ENCODE data around the gene RARA. TPM values are rescaled to one million over a fixed set of nuclear protein-coding genes. Genes with fewer than 3 reads are reported as not detected.

Gene RARA
- polyA plus RNA-seq, 1 experiment, result 4.9 TPM

DNA sequence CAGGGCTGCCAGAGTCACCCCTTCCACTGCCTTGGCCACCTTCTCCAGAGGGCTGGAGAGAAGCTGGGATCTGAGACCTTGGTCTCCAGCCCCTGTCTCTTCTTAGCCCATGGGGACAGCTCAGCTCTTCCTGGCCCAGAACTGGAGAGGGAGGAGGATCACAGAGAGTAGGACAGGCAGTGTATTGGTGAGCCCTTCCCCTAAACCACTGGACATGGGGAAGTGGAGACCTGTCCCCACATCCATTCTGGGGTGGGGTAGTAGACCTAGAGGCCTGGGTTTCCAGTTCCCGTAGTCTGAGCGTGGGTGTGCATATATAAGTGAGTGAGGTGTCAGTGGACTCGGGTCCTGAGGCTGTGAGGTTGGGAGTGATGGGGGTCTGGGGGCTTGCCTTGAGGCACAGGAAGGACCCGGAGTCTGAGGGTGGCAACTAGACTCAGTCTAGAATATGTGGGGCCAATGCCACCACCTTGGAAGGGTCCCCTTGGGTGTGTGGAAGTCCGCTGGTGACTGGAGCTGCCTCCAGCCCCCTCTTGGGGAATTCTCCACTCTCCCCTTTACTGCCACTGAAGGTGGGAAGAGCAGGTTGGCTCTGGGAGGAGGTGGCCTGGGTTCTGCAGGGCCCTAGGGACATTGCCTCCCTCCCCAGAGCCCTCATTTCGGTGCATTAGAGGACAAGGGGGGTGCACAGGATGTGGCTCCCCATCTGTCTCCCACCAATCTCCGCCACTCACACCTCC is 35.6 kb downstream of the RARA start:
- CTCF ChIA-PET, result interaction anchor here (1.8 to 1.9 kb wide), 2 partner anchors 10 to 42 kb away, joined by 7 to 9 read pairs; no protein-coding TSS in a partner anchor
- Histone ChIP-seq H3K27me3 (ENCODE audit: control insufficient read depth, insufficient read depth, low read length) (no peaks in the 10 kb centered on the region), H3K4me3 (ENCODE audit: low read depth, low read length) (peak overlapping the region; percentile 79), H3K9me3 (ENCODE audit: control insufficient read depth, insufficient read depth, low read length) (no peaks in the 10 kb centered on the region; the same call in 1 of the 2 replicates), H3K27ac (ENCODE audit: low read depth, low read length) (peak overlapping the region; percentile 61)
- POLR2A ChIA-PET, result interaction anchor here (0.7 to 1.9 kb wide), 4 partner anchors 32 to 1344 kb away, joined by 3 to 8 read pairs (median 6); partner anchors contain the start of gene EIF1
- TF ChIP-seq, protein P1, sequence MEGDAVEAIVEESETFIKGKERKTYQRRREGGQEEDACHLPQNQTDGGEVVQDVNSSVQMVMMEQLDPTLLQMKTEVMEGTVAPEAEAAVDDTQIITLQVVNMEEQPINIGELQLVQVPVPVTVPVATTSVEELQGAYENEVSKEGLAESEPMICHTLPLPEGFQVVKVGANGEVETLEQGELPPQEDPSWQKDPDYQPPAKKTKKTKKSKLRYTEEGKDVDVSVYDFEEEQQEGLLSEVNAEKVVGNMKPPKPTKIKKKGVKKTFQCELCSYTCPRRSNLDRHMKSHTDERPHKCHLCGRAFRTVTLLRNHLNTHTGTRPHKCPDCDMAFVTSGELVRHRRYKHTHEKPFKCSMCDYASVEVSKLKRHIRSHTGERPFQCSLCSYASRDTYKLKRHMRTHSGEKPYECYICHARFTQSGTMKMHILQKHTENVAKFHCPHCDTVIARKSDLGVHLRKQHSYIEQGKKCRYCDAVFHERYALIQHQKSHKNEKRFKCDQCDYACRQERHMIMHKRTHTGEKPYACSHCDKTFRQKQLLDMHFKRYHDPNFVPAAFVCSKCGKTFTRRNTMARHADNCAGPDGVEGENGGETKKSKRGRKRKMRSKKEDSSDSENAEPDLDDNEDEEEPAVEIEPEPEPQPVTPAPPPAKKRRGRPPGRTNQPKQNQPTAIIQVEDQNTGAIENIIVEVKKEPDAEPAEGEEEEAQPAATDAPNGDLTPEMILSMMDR (IDR thresholded peaks at IDR 0.05; ENCODE audit: low read depth, low read length), result no peak
- DNase-seq (ENCODE audit: low read depth, low spot score), result no peak

DNA sequence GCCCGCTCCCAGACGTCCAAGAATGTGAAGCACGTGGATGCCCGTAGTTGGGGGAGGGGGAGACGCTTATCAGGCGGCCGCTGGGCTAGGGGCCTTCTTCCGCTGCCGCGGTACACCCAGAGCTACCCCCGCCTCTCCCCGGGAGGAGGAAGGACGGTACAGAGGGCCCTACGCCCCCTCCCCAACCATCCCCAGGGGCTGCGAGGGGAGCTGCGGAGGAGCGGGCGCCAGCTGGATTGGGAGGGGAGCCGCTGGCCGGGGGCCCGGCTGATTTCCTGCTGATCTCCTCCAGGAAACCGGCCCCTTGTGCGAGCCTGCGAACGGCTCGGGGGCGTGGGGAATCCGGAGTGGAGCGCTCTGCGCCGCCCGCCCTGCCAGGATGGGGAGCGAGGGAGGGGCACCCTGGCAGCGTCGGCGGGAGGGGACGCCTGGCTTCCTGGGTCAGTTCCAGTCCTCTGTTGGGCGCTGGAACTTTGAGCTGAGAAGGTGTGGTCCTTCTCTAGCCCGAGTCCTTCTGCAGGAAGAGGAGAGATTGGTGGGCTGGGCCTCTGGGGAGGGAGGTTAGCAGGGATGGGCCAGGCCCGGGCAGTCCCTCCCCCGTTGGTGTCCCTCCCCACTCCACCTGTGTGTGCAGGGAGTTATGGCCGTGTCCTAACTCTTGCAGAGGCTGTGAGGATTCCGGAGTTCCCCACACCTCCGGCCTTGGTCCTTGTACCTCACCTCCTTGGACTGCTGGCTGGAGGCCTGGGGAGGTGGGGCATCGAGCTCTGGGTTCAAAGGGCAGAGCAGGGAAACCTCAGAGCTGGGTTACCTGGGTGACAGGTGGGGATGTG is 36.4 kb downstream of the RARA start:
- no peaks in the 10 kb centered on the region for H3K27me3 ChIP-seq (ENCODE audit: control insufficient read depth, insufficient read depth, low read length)
- H3K27ac ChIP-seq (ENCODE audit: low read depth, low read length), result peak overlapping the region; percentile 68
- peak overlapping the region; percentile 79 for H3K4me3 ChIP-seq (ENCODE audit: low read depth, low read length)
- ChIA-PET POLR2A (interaction anchor here (0.8 to 1.9 kb wide), 5 partner anchors 18 to 1343 kb away, joined by 3 to 8 read pairs (median 4); partner anchors contain the start of gene EIF1), CTCF (interaction anchor here (0.5 to 1.9 kb wide), 7 partner anchors 9 to 232 kb away, joined by 3 to 9 read pairs (median 5); no protein-coding TSS in a partner anchor)
- DNase-seq (ENCODE audit: low read depth, low spot score), result no peak
- TF ChIP-seq, protein P1 (IDR thresholded peaks at IDR 0.05; ENCODE audit: low read depth, low read length), result no peak
- no peaks in the 10 kb centered on the region; the same call in 1 of the 2 replicates for H3K9me3 ChIP-seq (ENCODE audit: control insufficient read depth, insufficient read depth, low read length)

DNA sequence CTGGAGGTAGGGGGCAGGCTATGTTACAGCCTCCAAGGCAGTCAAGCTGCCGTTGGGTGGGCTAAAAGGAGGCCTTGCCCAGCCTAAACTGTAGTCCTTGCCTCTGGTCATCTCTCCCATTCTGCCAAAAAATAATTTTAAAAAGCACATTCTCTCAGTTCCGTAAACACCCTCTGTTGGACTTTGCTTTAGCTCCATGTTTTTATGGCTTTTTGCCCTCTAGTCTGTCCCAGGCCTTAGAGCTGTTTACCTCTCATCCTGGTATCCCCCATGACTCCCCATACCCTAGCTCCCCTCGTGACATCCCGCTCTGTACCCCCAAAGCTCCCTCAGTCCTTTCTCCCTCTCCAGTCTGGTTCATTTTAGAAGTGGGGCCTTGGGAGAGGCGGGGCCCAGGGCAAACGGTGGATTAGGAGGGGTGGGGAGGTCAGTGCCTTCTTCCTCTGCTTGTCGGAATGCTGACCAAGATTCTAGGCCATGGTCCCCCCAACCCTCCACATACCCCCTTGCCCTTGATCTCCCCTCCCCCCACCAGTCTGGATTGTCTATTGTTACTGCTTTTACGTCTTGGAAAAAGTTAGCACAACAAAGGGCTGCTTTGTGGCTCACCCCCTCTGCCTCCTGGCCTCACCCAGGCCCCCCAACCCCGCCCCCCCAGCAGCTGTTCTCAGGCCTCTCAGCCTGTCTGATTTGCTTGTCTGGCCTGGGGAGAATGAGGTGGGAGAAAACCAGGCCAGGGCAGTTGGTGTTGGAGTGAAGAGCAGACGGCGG is 37.2 kb downstream of the RARA start:
- H3K4me3 ChIP-seq (ENCODE audit: low read depth, low read length), result peak overlapping the region; percentile 79
- CTCF ChIA-PET, result interaction anchor here (0.5 to 1.9 kb wide), 6 partner anchors 8 to 233 kb away, joined by 3 to 9 read pairs (median 4); no protein-coding TSS in a partner anchor
- H3K9me3 ChIP-seq (ENCODE audit: control insufficient read depth, insufficient read depth, low read length), result no peaks in the 10 kb centered on the region; the same call in 1 of the 2 replicates
- POLR2A ChIA-PET, result interaction anchor here (0.8 to 1.9 kb wide), 5 partner anchors 19 to 1342 kb away, joined by 3 to 8 read pairs (median 4); partner anchors contain the start of gene EIF1
- no peak overlapping the region for H3K27ac ChIP-seq (ENCODE audit: low read depth, low read length)
- DNase-seq (ENCODE audit: low read depth, low spot score), result no peak
- no peaks in the 10 kb centered on the region for H3K27me3 ChIP-seq (ENCODE audit: control insufficient read depth, insufficient read depth, low read length)
- TF ChIP-seq, protein P1 (IDR thresholded peaks at IDR 0.05; ENCODE audit: low read depth, low read length), result no peak

DNA sequence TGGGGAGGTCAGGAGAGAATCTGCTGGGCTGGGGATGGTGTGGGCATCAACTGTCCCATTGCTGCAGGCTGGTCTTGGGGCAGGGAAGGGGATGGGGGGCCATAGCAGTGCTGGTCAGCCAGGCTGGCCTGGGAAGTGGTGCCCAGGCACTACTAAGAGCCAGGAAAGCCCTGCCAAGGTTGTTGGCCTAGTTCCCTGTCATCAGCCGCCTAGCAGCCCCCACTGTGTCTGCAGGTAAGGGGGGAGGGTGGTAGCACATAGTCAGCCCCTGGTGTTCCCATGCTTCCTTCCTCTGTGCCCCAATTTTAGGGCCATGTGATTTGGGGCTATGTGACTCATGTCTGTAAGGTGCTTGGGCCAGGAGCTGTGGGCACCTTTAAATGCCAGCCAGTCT is 37.8 kb downstream of the RARA start:
- TF ChIP-seq, protein P1 (IDR thresholded peaks at IDR 0.05; ENCODE audit: low read depth, low read length), result no peak
- CTCF ChIA-PET, result interaction anchor here (1.0 to 2.0 kb wide), 2 partner anchors 44 to 52 kb away, joined by 3 to 10 read pairs; no protein-coding TSS in a partner anchor
- DNase-seq (ENCODE audit: low read depth, low spot score), result no peak
- no peak overlapping the region for H3K4me3 ChIP-seq (ENCODE audit: low read depth, low read length)
- POLR2A ChIA-PET, result interaction anchor here (1.0 to 1.9 kb wide), 2 partner anchors 39 to 1342 kb away, joined by 3 to 4 read pairs; partner anchors contain the start of gene EIF1
- no peaks in the 10 kb centered on the region for H3K27me3 ChIP-seq (ENCODE audit: control insufficient read depth, insufficient read depth, low read length)
- H3K9me3 ChIP-seq (ENCODE audit: control insufficient read depth, insufficient read depth, low read length), result no peaks in the 10 kb centered on the region; the same call in 1 of the 2 replicates
- H3K27ac ChIP-seq (ENCODE audit: low read depth, low read length), result no peak overlapping the region

Data from AG04450 (cell line).